GM19023 (cell line): ENCODE data around the gene FLRT1.

ENCODE experiments used
- ATAC-seq: cut with Tn5 transposase; IDR thresholded peaks from one replicate; pipeline ENCODE4 v1.9.1; 2021; ENCODE audit warnings: mild to moderate bottlenecking, moderate library complexity; ENCODE audit not compliant: unreplicated experiment

The FLRT1 gene

DNA sequence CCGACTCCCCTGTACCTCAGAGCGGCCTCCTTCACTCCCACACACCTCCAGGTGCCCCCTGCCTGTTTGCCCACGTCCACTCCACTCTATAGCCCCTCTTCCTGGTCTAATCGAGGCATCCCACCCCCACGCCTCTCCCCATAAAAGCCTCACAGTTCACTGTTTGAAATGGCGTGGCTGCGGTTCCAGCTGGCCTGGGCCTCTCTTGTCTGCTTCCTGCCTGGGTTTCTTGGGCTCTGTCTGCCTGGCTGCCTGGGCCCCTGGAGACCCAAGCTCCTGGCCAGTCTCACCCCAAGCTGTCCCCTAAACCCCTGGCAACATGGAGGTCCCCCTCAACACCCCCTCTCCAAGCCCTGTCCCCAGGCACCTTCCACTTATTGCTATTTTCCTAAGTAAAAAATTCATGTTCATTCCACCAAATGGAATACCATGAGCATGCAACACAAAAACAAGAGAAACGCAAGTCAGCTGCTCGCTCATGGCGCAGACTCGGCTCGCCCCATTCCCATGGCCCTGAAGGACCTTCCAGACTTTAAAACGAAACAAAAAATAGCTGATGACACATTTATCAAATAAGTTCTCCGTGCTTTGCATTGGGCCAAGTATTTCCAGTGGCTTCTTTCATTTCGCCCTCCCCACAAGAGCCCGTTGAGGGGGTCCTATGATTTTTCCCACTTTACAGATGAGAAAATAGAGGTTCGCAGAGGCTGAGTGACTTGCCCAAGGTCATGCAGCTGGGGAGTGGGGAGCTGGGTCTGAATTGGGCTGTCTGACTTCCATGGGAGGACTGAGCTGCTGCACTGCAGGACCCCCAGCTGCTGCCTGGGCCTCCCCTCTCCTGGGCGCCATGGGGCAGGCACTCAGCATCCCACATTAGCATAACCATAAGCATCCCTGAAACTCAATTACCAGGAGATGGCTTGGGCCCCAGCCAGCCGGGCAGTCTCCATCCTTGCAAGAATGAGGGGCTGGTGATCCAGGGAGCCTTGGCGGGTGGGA, 11.7 kb upstream of the FLRT1 start:
- ATAC-seq, result no peak

DNA sequence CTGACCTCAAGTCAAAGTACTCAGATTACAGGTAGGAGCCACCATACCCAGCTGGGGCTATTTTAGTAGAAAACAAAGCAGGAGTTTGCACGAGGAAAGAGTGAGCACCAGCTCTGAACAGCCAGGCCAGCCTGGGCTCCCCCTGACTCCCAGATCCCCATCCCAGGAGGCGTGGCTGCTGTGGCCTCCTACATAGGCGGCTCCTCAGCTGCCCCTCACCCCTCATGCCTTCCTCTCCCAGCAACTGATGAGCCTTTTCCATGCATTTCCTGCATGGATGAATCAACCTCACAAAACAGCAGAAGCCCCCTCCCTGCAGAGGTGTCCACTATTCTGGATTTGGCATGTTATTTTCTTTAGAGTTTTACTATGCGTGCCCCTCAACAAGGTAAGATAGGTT, 10.5 kb upstream of the FLRT1 start:
- ATAC-seq, result no peak

DNA sequence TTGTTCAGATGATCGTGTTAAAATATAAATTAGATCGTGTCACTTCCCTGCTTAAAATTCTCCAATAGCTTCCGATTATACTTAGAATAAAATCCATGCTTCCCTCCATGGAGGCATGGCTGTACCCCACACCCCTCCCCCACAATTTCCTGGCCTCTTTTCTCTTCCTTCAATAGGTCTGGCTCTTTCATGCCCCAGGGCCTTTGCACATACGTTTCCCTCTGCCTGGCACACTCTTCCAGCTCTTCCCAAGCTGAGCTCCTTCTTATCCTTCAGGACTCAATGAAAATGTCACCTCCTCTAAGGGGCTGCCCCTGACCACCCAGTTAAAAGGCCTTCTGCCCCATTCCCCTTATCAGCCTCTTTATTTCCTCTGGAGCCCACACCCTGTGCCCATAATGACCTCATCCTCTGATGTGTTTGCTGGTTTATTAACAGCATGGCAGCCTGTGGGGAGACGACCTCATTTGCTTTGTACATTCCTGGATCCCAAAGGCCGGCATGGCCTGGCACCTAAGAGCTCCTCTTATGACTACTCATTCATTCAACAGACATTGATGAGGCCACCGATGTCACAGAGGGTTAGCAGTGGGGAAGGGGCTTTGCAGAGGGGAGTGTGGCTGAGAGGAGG, 9.0 kb upstream of the FLRT1 start:
- ATAC-seq, result no peak

DNA sequence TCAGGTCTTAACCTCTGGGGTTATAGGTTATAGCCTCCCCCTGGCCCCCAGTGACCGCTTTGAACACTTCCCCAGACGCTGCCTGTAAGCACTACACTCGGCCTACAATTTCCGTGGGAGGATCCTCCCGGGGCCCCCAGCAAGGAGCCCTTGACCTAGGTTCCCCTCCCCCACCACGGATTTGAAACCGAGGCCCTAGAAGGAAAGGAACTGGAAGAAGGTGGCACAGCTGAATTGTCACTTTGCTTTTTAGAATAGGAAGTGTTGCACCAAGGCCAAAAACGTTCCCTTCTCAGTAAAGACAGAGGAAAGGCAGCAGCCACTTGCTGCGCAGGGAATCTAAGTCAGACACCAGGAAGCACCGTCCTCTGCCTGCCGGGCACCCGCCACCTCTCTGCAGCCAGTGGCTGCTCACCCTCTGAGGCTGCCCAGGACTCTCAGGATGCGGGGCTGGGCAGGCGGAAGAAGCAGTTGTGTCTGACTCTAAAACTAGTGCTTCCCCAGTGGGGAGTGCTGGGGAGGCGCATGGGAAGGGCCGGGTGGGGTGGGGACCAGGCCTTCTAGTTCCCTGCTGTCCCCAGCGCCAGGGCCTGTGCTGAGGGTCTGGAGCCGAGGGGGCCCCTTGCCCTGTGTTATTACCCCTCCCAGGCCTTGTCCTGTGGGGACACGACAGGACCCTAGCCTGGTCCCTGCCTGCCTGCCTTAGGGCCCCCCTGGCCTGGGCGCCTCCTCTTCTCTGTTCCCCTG, 7.9 kb upstream of the FLRT1 start:
- ATAC-seq, result no peak

DNA sequence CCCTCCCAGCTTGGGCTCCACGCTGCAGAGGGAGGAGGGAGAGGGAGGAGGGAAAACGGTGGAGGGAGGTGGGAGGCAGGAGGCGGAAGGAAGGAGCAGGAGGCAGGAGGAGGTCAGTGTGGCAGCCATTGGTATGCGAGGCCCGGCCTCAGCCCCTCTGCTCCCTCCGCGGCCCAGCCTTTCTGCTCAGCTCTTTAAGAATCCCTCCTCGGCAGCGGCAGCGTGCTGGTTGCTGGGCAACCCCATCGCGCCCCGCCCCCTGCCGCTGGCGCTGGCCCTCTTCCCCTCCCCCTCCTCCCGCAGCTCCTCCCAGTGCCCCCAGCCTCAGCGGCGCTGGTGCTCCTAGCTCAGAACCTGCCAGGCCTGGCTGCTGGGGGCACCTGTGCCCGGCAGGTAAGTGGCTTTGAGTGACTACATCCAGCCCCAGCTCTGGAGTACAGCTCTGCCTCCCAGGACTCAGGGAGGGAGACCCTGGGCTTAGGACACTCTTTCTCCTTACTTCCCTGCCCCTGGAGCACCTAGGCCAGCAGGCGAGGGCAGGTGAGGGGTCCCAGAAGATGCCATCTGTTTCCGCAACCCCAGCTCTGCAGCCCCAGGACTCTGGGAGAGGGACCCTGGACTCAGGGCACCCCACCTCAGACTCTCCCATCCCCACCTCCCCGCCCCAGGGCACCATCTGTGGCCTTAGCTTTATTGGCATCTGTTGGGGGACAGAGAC, 7.2 kb upstream of the FLRT1 start:
- ATAC-seq, result no peak

DNA sequence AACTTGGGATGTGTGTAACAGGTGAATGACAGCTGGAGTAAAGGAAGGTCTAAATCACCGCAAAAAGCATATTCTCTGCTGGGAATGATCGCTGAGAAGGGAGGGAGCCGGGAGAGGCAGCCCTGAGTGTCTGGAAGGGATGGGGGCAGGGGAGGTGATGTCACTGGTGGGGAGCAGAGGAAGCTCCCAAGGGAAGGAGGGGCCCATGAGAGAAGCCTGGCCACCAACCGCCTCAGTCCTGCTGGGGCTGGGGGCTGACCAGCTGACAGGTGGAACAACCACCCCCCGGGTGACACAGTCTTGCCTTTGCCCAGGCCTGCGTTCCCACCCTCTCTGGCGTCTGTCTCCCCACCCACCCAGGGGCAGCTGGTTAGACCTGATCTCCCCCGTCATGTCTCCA, 6.0 kb upstream of the FLRT1 start:
- ATAC-seq, result no peak

DNA sequence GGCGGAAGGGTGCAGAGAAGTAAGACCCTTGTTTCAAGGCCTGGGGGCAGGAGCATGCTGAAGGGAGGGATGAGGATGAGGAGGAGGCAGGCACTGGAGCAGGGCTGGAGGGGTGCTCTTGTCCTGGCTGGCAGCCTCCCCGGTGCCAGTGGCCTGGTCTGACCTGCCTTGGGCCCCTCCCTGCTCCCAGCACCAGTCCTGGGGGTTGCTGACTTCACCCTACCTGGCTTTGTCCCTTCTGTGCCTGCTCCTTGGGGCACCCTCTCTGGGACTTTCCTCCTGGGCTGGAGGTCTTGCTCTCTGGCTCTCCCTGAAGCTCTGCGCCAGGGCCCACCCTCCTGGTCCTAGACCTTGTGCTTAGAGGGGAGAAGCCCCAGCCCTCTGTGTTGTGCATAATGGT, 4.7 kb upstream of the FLRT1 start:
- ATAC-seq, result no peak

DNA sequence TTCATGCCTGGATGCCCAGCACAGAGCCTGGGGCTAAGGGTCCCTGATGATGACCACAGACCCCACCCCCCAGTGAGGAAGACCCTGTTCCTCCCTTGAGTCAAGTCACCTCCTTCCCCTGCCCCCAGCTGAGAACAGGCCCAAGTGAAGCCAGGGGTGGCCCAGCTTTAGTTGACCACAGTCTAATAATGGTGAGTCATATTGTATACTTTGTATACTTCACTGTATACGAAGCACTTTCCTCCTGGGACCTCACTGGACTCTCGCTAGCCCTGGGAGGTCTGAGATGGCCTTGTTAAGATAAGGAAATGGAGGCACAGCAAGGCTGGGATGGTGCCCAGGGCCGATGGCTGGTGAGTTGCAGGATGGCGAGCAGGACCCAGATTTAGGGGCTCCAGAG, 3.7 kb upstream of the FLRT1 start:
- no peak for ATAC-seq

DNA sequence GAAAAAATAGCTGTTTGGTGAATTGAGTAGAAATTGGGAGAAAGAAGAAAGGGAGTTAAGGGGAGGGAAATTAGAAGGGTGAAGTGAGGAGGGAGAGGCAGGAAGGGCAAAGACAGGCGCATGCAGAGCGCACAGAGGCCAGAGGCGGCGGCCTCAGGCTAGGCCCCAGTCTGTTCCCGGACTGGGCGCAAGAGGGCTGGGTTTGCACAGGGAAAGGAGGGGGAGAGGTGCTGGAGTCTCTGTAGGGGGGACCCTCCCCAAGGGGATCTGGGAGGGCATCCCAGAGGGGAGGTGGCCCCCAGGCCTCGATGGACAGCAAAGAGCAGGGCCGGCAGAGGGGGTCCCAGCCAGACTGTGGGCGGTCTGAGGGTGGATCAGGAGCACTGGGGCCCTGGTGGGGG, 1.3 kb upstream of the FLRT1 start:
- ATAC-seq, result no peak

DNA sequence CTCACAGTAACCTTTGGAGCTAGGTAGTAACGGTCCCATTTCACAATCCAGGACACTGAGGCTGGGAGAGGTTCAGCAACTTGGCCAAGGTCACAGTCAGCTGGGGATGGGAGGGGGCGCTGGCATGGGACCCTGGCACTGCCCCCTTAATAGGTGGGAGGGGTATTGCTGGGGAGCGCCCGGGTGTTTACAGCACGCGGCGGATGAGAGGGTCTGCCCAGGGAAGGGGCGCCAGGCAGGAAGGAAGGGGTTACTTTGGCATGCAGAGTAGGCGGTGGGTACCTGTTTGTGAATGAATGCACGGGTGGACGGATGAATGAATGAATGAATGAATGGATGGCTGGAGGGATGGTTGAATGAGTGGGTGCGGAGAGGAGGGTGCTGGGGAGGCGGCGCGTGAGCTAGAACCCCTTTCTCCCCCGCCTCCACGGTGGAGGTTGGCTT, 628 bp upstream of the FLRT1 start:
- ATAC-seq, result no peak

DNA sequence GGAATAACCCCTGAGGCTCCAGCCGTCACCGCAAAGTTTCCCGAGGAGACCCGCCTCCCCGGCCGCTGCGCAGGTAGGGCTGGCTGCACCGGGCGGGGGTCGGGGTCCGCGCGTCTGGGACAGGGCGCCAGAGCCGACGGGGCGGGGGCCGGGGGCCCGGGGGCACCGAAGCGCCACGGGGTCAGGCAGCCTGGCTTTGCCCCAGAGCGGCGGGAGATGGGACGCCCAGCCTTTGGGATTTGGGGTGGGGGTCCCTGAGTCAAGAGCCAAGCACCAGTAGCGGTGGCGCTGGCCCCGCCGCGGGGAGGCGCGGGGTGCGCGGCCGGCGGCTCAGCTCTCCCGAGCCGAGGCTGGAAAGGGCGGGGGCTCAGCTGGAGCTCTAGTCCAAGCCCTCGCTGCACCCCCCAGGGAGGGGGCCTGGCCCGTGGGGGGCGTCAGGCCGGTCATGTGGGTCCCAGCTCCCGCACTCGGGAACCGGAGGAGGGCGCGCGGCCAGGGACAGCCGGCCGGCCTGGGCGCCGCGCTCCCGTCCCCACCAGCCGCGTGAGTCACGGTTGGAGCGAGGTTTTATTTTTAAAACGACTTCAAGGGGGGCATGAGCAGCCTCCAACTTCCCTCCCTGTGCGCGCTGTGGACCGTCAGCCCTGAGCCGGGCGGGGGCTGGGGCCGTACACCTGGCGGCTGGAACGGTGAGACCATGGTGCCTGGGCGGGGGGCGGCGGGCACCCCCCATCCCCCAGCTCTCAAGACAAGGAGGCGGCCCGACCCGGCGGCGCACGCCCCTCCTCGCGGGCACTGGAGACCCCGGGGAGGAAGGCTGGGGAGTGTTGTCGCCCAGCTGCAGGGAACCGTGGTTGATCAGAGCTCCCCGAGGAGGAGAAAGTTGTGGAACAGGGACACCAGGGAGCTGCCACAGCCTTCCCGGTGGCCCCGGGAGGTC, 626 bp downstream of the FLRT1 start:
- ATAC-seq, result no peak

DNA sequence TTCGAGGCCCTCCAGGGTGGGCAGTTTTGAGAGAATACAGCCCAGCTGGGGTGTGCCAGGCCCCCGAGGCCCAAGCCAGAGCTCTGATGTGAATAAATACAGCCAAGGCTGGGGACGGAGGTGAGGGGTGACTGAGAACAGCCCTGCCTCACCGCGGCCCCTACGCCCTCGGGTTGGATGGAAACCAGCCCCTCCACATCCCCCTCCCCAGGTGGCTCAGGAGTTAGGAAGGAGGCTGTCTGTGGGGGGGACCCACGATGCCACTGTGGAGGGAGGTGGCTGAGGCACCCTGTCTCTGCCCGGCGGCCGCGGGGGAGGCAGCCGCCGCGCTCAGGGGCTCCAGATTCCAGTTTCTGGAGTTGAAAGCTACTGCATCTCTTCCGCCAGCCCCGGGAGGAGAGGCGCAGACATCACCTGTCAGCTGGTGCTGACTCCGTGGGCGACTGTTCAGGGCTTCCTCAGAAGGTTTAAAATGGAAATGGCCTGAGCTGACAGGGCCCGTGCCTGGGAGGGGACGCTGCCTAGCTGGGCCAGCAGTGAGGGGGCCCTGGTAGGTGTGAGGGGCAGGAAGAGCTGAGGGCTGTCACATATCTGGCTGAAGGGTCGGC, 1.4 kb downstream of the FLRT1 start:
- ATAC-seq, result no peak

DNA sequence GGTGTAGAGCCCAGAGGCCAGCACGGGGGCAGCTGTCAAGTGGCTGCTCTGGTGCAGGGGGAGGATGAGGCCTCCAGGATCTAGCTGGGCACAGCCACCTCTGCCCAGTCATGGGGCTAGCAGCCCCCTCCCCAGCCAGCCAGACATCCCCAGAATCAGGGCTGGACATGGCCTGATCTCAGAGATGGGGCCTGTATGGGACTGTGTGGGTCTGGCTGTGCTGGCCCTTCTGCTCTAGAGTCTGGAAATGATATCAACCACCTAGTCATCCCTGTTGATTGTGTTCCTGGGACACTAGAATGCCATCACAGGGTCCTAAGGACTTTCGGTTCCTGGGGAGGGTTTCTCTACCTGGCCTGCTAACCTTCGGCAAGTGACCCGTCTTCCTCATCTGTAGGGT, 2.8 kb downstream of the FLRT1 start:
- no peak for ATAC-seq

DNA sequence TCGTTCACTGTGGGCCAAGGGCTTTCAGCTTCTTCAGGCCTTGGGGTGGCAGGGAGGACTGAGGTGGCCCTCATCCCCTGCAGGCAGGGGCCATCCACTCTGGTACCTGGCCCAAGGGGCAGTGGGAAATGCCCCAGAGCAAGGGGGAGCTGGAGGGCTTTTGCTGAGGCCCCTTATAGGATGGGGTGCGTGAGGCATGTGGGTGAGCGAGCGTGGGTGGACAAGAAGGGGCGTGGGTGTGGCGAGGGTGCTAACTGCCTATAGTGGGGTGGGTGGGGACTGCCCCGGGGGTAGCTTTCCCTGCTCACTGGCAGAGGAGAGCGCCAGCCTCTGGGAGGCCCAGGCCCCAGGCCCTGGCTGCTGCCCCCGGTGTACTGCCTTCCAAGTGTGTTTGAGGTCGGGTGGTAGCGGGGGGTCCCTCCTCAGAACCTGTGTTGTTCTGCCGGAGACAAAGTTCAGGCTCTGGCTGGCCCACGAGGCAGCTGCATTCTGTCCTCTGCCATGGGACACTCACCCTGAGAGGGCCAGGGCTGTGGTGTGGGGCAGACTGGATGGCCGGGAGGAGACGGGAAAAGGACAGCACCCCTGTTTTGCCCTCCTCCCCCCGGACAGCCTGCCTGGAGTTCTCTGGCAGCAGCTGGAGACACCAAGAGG, 3.4 kb downstream of the FLRT1 start:
- ATAC-seq, result no peak

DNA sequence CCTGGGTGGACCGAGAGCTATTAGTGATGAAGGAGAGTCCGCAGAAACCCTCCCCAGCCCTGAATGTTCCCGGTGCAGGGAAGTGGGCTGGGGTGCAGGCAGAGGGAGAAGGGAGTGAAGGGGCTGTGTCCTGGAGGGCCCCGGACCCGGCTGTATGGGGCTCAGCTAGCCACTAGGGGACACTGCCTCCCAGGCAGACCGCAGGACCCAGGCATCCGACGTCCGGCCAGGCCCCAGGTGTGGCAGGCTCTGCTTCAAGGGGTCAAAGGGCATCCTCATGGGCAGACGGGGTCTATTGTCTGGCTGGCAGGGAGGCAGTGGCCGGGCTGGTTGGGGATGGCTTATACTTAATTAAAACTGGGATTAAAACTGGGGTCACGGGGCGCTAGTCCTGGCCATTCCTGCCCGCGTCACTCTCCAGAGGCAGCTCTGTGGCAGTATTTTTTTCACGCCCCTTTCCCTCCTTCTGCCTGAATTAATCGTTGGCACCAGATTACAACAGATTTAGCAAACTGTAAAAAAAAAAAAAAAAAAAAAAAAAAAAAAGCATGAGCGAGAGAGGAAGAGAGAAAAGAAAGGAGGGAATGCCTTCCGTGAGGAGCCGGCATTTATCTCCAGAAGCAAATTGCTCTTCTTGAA, 5.1 kb downstream of the FLRT1 start:
- no peak for ATAC-seq

DNA sequence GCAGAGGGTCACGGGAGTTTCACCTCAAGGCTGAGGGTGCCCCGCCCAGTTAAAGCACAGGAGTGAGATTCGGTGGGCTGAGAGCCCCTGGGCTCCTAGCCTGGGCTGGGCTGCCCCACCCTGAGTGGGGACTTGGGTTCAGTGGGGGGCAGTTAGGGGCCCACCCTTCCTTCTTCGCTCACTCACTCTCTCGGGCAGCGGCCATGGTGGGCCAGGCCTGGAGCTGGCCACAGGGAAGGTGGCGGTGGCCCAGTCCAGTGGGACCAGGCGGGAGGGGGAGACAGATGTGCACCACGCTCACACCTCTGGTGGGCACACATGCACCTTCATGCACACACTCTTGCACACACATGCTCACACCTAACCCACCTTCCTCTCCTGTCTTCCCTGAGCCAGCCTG, 6.1 kb downstream of the FLRT1 start:
- ATAC-seq, result no peak

DNA sequence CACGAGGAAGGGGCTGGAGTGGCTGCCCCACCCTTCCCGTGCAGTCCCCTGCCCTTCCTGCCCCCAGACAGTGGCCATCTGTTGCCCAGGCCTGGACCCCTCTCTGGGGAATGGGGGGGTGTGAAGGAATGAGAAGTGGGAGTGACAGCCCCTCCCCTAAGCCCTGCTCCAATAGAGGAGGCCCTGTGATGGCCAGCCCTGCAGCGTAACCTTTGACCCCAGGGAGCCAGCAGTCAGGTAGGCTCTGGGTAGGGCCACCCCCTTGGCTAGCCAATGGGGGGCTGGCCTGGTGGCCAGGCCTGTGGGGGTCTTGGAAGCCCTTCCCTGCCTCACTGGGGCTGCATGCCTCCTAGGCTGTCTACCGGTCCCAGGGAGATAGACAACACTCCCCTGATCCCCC, 6.6 kb downstream of the FLRT1 start:
- no peak for ATAC-seq

DNA sequence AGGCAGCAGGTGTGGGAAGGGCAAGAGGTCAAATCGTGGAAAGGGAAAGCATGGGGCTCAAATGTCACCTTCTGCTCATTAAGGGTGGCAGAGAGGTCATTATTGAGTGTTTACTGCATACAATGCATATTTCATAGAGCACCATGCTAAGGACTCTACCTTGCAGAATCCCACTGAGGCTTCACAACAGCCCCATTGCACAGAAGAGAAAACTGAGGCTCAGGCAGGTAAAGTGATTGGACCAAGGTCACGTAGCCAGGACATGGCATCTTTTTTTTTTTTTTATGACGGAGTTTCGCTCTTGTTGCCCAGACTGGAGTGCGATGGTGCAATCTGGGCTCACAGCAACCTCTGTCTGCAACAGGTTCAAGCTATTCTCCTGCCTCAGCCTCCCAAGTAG, 7.8 kb downstream of the FLRT1 start:
- ATAC-seq, result no peak
